HepG2 (cell line): ENCODE measurements around the gene UBAP2. TPM values are rescaled to one million over a fixed set of nuclear protein-coding genes. Genes with fewer than 3 reads are reported as not detected.

Experiments used
- ATAC-seq: fragments of 200-7000 bp; cut with Tn5 transposase; 3 replicates; pipeline ENCODE4 v1.9.1; 2020; ENCODE audit warnings: mild to moderate bottlenecking, moderate library complexity
- BruUV-seq: library from RNA; stranded (reverse); fragments of 400-500 nt; replicated peaks from 2 replicates; lab custom pipeline; 2021; lab: Mats Ljungman, UMichigan
- CTCF ChIA-PET: fragments of 300-600 bp; formaldehyde crosslinking; extraction: SDS; loops from one replicate; lab custom pipeline; 2021; ENCODE audit warnings: low total read pairs, inconsistent platforms, low intra/inter-chr PET ratio; lab: Yijun Ruan, JAX
- POLR2A ChIA-PET: fragments of 350-600 bp; sonication (Branson Sonifier 250); formaldehyde crosslinking; loops from one replicate; lab custom pipeline; 2020; ENCODE audit warnings: antibody characterized with exemption, inconsistent platforms; lab: Yijun Ruan, JAX
- DNase-seq: peaks from one replicate; pipeline ENCODE4 v3.0.0-alpha.2; 2015; ENCODE audit warnings: low spot score
- FAIRE-seq: peaks from 3 replicates; lab custom pipeline; 2011; peaks lifted over from hg19 to GRCh38; lab: Jason Lieb, UNC
- H2AFZ ChIP-seq: one replicate; pipeline ENCODE4 v1.6.1; 2011; ENCODE audit warnings: low read length, inconsistent platforms
- H3K27ac ChIP-seq: fragments of 300-600 bp; 3 replicates; pipeline ENCODE4 v1.8.0; 2011; ENCODE audit warnings: mixed run types, mild to moderate bottlenecking, mixed read lengths, low read length, inconsistent platforms; ENCODE audit not compliant: insufficient read depth; ENCODE audit errors: extremely low read length
- H3K27me3 ChIP-seq, 2 experiments: fragments of 200-600 bp in 1 of 2; 2 replicates in 1 of 2; 3 replicates in 1 of 2; pipeline versions ENCODE4 v1.6.0 to v1.8.0; 2011; ENCODE audit warnings: low read length in 2 of 2, mild to moderate bottlenecking in 2 of 2, moderate library complexity in 2 of 2, inconsistent platforms in 1 of 2; ENCODE audit not compliant: insufficient read depth in 2 of 2, control insufficient read depth in 1 of 2
- H3K36me3 ChIP-seq, 2 experiments: fragments of 200-600 bp in 1 of 2; replicated peaks in 1 of 2; 2 replicates in 1 of 2; 3 replicates in 1 of 2; pipeline versions ENCODE4 v1.5.1 to v1.8.0; 2011; ENCODE audit warnings: low read length in 2 of 2, inconsistent platforms in 1 of 2; ENCODE audit not compliant: insufficient read depth in 2 of 2, control insufficient read depth in 1 of 2
- H3K4me1 ChIP-seq: 2 replicates; pipeline ENCODE4 v1.5.1; 2012; ENCODE audit warnings: low read length, inconsistent platforms; ENCODE audit not compliant: insufficient read depth
- H3K4me2 ChIP-seq: 2 replicates; pipeline ENCODE4 v1.6.0; 2011; ENCODE audit warnings: low read depth, low read length, inconsistent platforms
- H3K4me3 ChIP-seq, 3 experiments: fragments of 200-600 bp in 1 of 3; sonication (generic), shearing (Covaris generic) in 1 of 3; replicated peaks in 1 of 3; 2 replicates each; pipeline ENCODE4 v1.5.1; 2011 to 2016; ENCODE audit warnings: low read length in 3 of 3, inconsistent platforms in 2 of 3, low read depth in 2 of 3, mild to moderate bottlenecking in 2 of 3, control low read depth in 1 of 3, mixed read lengths in 1 of 3; ENCODE audit not compliant: insufficient read depth in 1 of 3
- H3K79me2 ChIP-seq: one replicate; pipeline ENCODE4 v1.6.1; 2011; ENCODE audit warnings: low read length, inconsistent platforms; ENCODE audit not compliant: insufficient read depth
- H3K9ac ChIP-seq: 2 replicates; pipeline ENCODE4 v1.6.0; 2011; ENCODE audit warnings: mild to moderate bottlenecking, low read depth, low read length, inconsistent platforms; ENCODE audit not compliant: insufficient read depth
- H3K9me3 ChIP-seq: 2 replicates; pipeline ENCODE4 v1.5.1; 2012; ENCODE audit warnings: mild to moderate bottlenecking, low read length
- H4K20me1 ChIP-seq: 2 replicates; pipeline ENCODE4 v1.6.0; 2011; ENCODE audit warnings: inconsistent platforms, mild to moderate bottlenecking, low read length, moderate library complexity; ENCODE audit not compliant: insufficient read depth
- CBX2 ChIP-seq, 2 experiments: fragments of 200-600 bp in 1 of 2; sonication (generic); formaldehyde crosslinking in 1 of 2; IDR thresholded peaks; 2 replicates each; pipeline versions ENCODE4 v1.7.0 to v1.8.1; 2018 to 2022; ENCODE audit warnings: low read depth in 2 of 2, low read length in 1 of 2, mild to moderate bottlenecking in 1 of 2, missing genetic modification reagents in 1 of 2
- CREB1 ChIP-seq, 2 experiments: fragments of 450-650 bp in 1 of 2; IDR thresholded peaks; 2 replicates each; pipeline ENCODE4 v1.6.1; 2016 to 2017; ENCODE audit warnings: control low read depth in 1 of 2, mild to moderate bottlenecking in 1 of 2, missing compliant biosample characterization in 1 of 2, missing genetic modification characterization in 1 of 2
- MZF1 ChIP-seq: sonication (generic); formaldehyde crosslinking; IDR thresholded peaks from 2 replicates; pipeline ENCODE4 v1.8.1; 2023; ENCODE audit warnings: mild to moderate bottlenecking, missing genetic modification reagents, borderline replicate concordance
- RBM22 ChIP-seq: fragments of 200-400 bp; formaldehyde crosslinking; optimal IDR thresholded peaks from 2 replicates; pipeline ENCODE3; 2017; ENCODE audit warnings: mild to moderate bottlenecking, low read length, moderate library complexity
- WGBS: methylation state at CpG from one replicate; pipeline ENCODE4 v1.1.6; 2017; ENCODE audit warnings: low lambda C conversion rate; 5-methylcytosine and 5-hydroxymethylcytosine counted together
- in situ Hi-C: cut with HindIII; loops from 2 replicates; pipeline ENCODE4 v1.10.0; 2017; ENCODE audit warnings: low pct_unique_long_range_greater_than_20kb; ENCODE audit not compliant: extremely low pct_ligation_motif_present
- intact Hi-C: fragments of 100-400 bp; cut with micrococcal nuclease; formaldehyde crosslinking; loops from one replicate; pipeline ENCODE4 v1.10.0; 2022; ENCODE audit not compliant: unreplicated experiment
- polyA plus RNA-seq, 8 experiments: library from polyadenylated mRNA; depleted of rRNA in 3 of 8; stranded (reverse) in 7 of 8; unstranded in 1 of 8; fragments of >200 nt; fragmentation: Illumina TruSeq in 4 of 8; extraction: Trizol in 4 of 8; gene quantifications; 2 replicates each; pipeline versions ENCODE4 v1.2.1 to v1.2.3, GENCODE V29; 2011 to 2016; ENCODE audit warnings: low read depth in 4 of 8, missing spikeins in 1 of 8, mixed read lengths in 1 of 8; ENCODE audit not compliant: insufficient read depth in 1 of 8
- total RNA-seq, 5 experiments: library from RNA; depleted of rRNA; stranded (reverse); fragments of >200 nt; fragmentation: Illumina TruSeq; extraction: Trizol; gene quantifications; 2 replicates each; pipeline ENCODE4 v1.2.3, GENCODE V29; 2016; ENCODE audit warnings: low read depth in 1 of 5

Gene UBAP2
- total and polyA plus RNA-seq, 2 of the 13 experiments (the other 11 are each of a cell fraction or from before 2014, with no cell fraction given), result 19.0 to 22.0 TPM

DNA sequence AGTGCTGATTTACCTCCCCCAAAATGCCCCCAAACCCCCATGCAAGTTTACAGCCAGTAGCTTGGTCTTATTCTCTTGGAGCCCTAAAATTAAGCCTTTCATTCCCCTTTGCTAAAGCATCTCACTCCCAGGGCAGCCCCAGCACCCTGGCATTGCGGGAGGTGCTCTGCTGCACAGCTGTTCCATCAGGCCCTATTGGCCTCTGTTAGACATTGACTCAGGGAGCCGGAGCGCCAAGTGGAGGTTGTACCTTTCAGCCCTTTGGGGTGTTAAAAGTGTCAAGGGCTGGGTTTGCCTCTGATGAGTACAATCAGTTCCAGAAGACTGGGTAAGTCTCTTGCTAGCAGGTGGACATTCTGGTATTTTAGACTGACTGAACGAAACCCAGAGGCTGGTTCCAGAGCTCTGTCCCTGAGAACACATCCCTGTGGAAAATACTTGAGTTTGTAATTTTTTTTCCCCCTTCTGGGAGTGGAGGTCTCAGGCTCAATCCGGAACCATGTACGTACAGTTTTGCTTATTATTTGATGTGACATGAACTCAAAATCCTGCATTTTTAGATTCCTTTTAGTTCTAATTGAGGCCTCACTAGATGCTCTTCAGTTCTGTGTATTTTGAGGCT, 129.3 kb downstream of the UBAP2 start:
- POLR2A ChIA-PET, result no interaction called here
- H2AFZ ChIP-seq, result no peak overlapping the region
- H3K27ac ChIP-seq, result no peak overlapping the region
- no peak for FAIRE-seq
- no peaks in the 10 kb centered on the region; the same call in 1 of the 2 replicates for H4K20me1 ChIP-seq
- H3K4me3 ChIP-seq, result no peak overlapping the region
- no peaks in the 10 kb centered on the region for H3K79me2 ChIP-seq
- peak; percentile 91 for TF ChIP-seq RBM22
- TF ChIP-seq CBX2 (IDR thresholded peaks at IDR 0.05; ENCODE audit: low read depth, low read length), result no peak
- TF ChIP-seq CBX2 (CRISPR knock-in tag; IDR thresholded peaks at IDR 0.05; ENCODE audit: low read depth), result no peak
- TF ChIP-seq, all 625 proteins: peak for 1
- DNase-seq (no peak), ATAC-seq (no peak)
- intact Hi-C loops (no loop called here), in situ Hi-C loops (no loop called here)
- BruUV-seq, result no TSS peak
- no peaks in the 10 kb centered on the region for H3K9me3 ChIP-seq
- CTCF ChIA-PET, result no interaction called here
- H3K4me2 ChIP-seq, result no peak overlapping the region
- no peaks in the 10 kb centered on the region for H3K4me1 ChIP-seq
- no peaks in the 10 kb centered on the region for H3K27me3 ChIP-seq
- peaks cover 45 to 93% of the 10 kb centered on the region in 2 experiments for H3K36me3 ChIP-seq
- 97% methylated on average over 6 of the region's 6 CpGs for WGBS
- H3K9ac ChIP-seq, result no peak overlapping the region

DNA sequence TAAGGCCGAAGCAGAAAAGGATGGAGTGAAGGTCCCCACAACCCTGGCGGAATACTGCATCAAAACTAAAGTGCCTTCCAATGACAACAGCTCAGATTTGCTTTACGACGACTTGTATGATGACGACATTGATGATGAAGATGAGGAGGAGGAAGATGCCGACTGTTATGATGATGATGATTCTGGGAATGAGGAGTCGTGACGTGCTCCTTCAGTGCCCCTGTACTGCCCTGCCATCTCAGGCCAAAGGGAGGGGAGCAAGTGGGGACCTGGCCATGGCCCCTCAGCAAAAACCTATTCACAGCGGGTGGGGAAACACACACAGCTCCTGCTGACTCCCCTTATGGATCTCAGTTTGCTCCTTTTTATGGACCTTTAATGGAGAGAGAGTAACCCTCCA, 131.7 kb downstream of the UBAP2 start:
- no TSS peak for BruUV-seq
- POLR2A ChIA-PET, result no interaction called here
- Histone ChIP-seq H3K4me2 (no peak overlapping the region), H3K27me3 (no peaks in the 10 kb centered on the region), H3K4me3 (no peak overlapping the region), H3K27ac (no peak overlapping the region), H3K9ac (no peak overlapping the region), H3K36me3 (peaks cover 25 to 91% of the 10 kb centered on the region in 2 experiments), H3K4me1 (no peaks in the 10 kb centered on the region), H3K79me2 (no peaks in the 10 kb centered on the region), H3K9me3 (no peaks in the 10 kb centered on the region), H4K20me1 (no peaks in the 10 kb centered on the region; the same call in 1 of the 2 replicates), H2AFZ (no peak overlapping the region)
- in situ Hi-C loops (no loop called here), intact Hi-C loops (no loop called here)
- TF ChIP-seq CREB1 (IDR thresholded peaks at IDR 0.05) (peak; percentile 7; the same call in 1 of the 2 replicates), CREB1 (CRISPR knock-in tag; IDR thresholded peaks at IDR 0.05) (no peak), RBM22 (peak; percentile 85), MZF1 (CRISPR knock-in tag) (no peak)
- DNase-seq, result no peak
- CTCF ChIA-PET, result no interaction called here
- no peak for FAIRE-seq
- ATAC-seq, result no peak
- WGBS, result 96% methylated on average over 9 of the region's 9 CpGs
